Heart left ventricle (tissue), 16 donors: Measurements from ENCODE around the gene CD68. TPM values are rescaled to one million over a fixed set of nuclear protein-coding genes. Genes with fewer than 3 reads are reported as not detected.

ENCODE experiments used
- ATAC-seq, 4 donors: fragments of 200-7000 bp; cut with Tn5 transposase; one replicate each; pipeline ENCODE4 v1.9.1; 2020 to 2022; ENCODE audit warnings: moderate library complexity in 4 of 4, mild to moderate bottlenecking in 3 of 4, moderate number of reproducible peaks in 1 of 4
- DNase-seq, 5 donors: peaks; one replicate each; pipeline ENCODE4 v3.0.0-alpha.2; 2020
- H3K27ac ChIP-seq, 12 donors: fragments of 200-600 bp; sonication (generic) in 4 of 12; one replicate each; pipeline versions ENCODE4 v1.5.0 to v1.8.0; 2016 to 2022; ENCODE audit warnings: mild to moderate bottlenecking in 2 of 12
- H3K27me3 ChIP-seq, 9 donors: fragments of 200-600 bp; sonication (generic) in 2 of 9; one replicate each; pipeline versions ENCODE4 v1.5.1 to v1.8.0; 2016 to 2022; ENCODE audit warnings: mild to moderate bottlenecking in 3 of 9
- H3K36me3 ChIP-seq, 9 donors: fragments of 200-600 bp; sonication (generic) in 2 of 9; one replicate each; pipeline versions ENCODE4 v1.5.0 to v1.8.0; 2018 to 2022; ENCODE audit warnings: mild to moderate bottlenecking in 2 of 9
- H3K4me1 ChIP-seq, 12 donors: fragments of 200-600 bp; sonication (generic) in 4 of 12; one replicate each; pipeline versions ENCODE4 v1.5.0 to v1.8.0; 2016 to 2022; ENCODE audit warnings: mild to moderate bottlenecking in 3 of 12
- H3K4me3 ChIP-seq, 12 donors: fragments of 200-600 bp; sonication (generic) in 4 of 12; one replicate each; pipeline versions ENCODE4 v1.5.0 to v1.8.0; 2017 to 2022; ENCODE audit warnings: mild to moderate bottlenecking in 9 of 12, moderate library complexity in 4 of 12
- H3K9me3 ChIP-seq, 12 donors: fragments of 200-600 bp; sonication (generic) in 4 of 12; one replicate each; pipeline versions ENCODE4 v1.5.0 to v1.8.0; 2016 to 2022; ENCODE audit warnings: mild to moderate bottlenecking in 1 of 12
- POLR2A ChIP-seq, 2 donors: fragments of 450-650 bp; IDR thresholded peaks; one replicate each; pipeline ENCODE4 v1.6.1; 2017; ENCODE audit warnings: antibody characterized with exemption in 2 of 2, mild to moderate bottlenecking in 2 of 2, moderate library complexity in 2 of 2
- WGBS, 4 donors: extraction: QIAGEN DNeasy Blood & Tissue Kit in 2 of 4; methylation state at CpG; one replicate each; pipeline versions ENCODE4 v1.1.5 to v1.1.7; 2013 to 2018; 5-methylcytosine and 5-hydroxymethylcytosine counted together
- intact Hi-C, 10 donors: fragments of 100-400 bp; cut with DNase I; formaldehyde crosslinking; loops; one replicate each; pipeline versions ENCODE4 v1.11.1 to v1.14.2; 2022
- polyA plus RNA-seq, 2 donors: library from polyadenylated mRNA; stranded (reverse); fragments of 200-250 nt; gene quantifications; one replicate each; pipeline ENCODE4 v1.2.3, GENCODE V29; 2013
- total RNA-seq, 9 donors: library from RNA; depleted of rRNA in 2 of 9; stranded (reverse); fragments of >200 nt in 2 of 9; fragmentation: NEBNext Ultra II Directional in 3 of 9; extraction: Animal tissue kit (Norgen Biotek cat#: 25700) in 3 of 9; gene quantifications; one replicate each; pipeline versions ENCODE4 v1.1.0 to v1.2.4, GENCODE V29; 2016 to 2023
- TF ChIP-seq, protein P1 (sequence below), 12 donors: fragments of 200-600 bp; sonication (generic) in 4 of 12; IDR thresholded peaks; one replicate each; pipeline versions ENCODE4 v1.5.0 to v1.8.0; 2018 to 2022; ENCODE audit warnings: antibody characterized with exemption in 12 of 12, mild to moderate bottlenecking in 5 of 12
- donor health status: ischemic (EF 13 %, LVEDD 7.1; RV severe dilation, severe dysfunction).
- donor health status: healthy with polysubstance abuse.
- donor health status: DM: no; HTN: yes; CAD: no.
- donor health status: DM: no; HTN: no; CAD: no.
- donor health status: ischemic (EF 25% LVEDD 6.9; RV normal size, moderate dysfunction).
- donor health status: ischemic (EF 25% LVEDD 5.7; RV mildly dilated, moderate dysfunction).
- donor health status: healthy.
- donor health status: DM: yes; HTN: yes; CAD: no.
- donor health status: ischemic (EF 35%, LVEDD 5.7; RV mildly dilated, moderate dysfunction).
- donor health status: nonischemic (EF 11% LVEDD 7.7; RV severe dilation, severe dysfunction).
- donor health status: DM: yes; HTN: yes; CAD: no.
- donor health status: PGD.
- donor health status: ischemic (EF 29% LVEDD 5.4; RV normal size, mild dysfunction).
- donor health status: nonischemic (EF 23%, LVEDD 6.1; RV moderate dilation, normal function).

Gene CD68
- total and polyA plus RNA-seq, 11 donors, result 9.9 to 324 (median 22.5) TPM

- H3K27ac ChIP-seq, result peak overlapping the region; percentile 80 to 98 (median 94)
- no peaks in the 10 kb centered on the region for H3K9me3 ChIP-seq
- H3K36me3 ChIP-seq, result peaks cover 0 to 43% (median 41%) of the 10 kb centered on the region in 9 donors
- H3K4me1 ChIP-seq, result peaks cover 11 to 71% (median 54%) of the 10 kb centered on the region in 12 donors
- 0 to 1% (median 1%) methylated on average over 26 to 28 of the region's 28 CpGs for WGBS, 4 donors
- peak overlapping the region; percentile 58 to 98 (median 93) for H3K4me3 ChIP-seq
- no peaks in the 10 kb centered on the region for H3K27me3 ChIP-seq
- TF ChIP-seq POLR2A (IDR thresholded peaks at IDR 0.05), result no peak
- TF ChIP-seq, protein P1, sequence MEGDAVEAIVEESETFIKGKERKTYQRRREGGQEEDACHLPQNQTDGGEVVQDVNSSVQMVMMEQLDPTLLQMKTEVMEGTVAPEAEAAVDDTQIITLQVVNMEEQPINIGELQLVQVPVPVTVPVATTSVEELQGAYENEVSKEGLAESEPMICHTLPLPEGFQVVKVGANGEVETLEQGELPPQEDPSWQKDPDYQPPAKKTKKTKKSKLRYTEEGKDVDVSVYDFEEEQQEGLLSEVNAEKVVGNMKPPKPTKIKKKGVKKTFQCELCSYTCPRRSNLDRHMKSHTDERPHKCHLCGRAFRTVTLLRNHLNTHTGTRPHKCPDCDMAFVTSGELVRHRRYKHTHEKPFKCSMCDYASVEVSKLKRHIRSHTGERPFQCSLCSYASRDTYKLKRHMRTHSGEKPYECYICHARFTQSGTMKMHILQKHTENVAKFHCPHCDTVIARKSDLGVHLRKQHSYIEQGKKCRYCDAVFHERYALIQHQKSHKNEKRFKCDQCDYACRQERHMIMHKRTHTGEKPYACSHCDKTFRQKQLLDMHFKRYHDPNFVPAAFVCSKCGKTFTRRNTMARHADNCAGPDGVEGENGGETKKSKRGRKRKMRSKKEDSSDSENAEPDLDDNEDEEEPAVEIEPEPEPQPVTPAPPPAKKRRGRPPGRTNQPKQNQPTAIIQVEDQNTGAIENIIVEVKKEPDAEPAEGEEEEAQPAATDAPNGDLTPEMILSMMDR (IDR thresholded peaks at IDR 0.05), result no peak
- DNase-seq (no peak), ATAC-seq (no peak)
- intact Hi-C loops, result loop anchor here in 5 of 10 donors (5.0 to 10.0 kb wide), 4 partner anchors 50 to 210 kb away; partner anchors contain the start of genes KCTD11 (in 3 of the 5), FGF11 (in 2 of the 5), TMEM102 (in 2 of the 5) and TMEM95 (in 2 of the 5)
Measured at GRCh38 chr17:7562208-7562605, 17.2 kb upstream of the CD68 start.

DNA sequence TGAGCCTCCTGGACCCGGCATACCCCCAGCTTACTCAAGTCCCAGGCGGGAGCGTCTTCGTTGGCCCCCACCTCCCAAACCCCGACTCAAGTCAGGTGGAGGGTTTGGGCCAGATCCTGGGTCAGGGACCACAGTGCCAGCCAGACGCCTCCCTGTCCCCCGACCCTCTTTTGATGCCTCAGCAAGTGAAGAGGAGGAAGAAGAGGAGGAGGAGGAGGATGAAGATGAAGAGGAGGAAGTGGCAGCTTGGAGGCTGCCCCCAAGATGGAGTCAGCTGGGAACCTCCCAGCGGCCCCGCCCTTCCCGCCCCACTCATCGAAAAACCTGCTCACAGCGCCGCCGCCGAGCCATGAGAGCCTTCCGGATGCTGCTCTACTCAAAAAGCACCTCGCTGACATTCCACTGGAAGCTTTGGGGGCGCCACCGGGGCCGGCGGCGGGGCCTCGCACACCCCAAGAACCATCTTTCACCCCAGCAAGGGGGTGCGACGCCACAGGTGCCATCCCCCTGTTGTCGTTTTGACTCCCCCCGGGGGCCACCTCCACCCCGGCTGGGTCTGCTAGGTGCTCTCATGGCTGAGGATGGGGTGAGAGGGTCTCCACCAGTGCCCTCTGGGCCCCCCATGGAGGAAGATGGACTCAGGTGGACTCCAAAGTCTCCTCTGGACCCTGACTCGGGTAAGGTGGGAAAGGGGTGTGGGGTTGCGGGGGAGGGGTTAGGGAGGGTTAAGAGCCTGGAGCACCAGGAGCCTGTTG, 16.1 kb upstream of the CD68 start:
- Histone ChIP-seq H3K4me1 (peaks cover 6 to 60% (median 43%) of the 10 kb centered on the region in 12 donors), H3K27me3 (no peaks in the 10 kb centered on the region), H3K27ac (no peak overlapping the region), H3K9me3 (no peaks in the 10 kb centered on the region), H3K36me3 (peaks cover 0 to 51% (median 48%) of the 10 kb centered on the region in 9 donors), H3K4me3 (peak overlapping the region in 7 of 12 donors; percentile 58 to 98 (median 93))
- no peak for TF ChIP-seq POLR2A (IDR thresholded peaks at IDR 0.05)
- TF ChIP-seq, protein P1 (IDR thresholded peaks at IDR 0.05), result no peak
- DNase-seq, result no peak
- intact Hi-C loops, result loop anchor here in 5 of 10 donors (5.0 to 10.0 kb wide), 4 partner anchors 51 to 211 kb away; partner anchors contain the start of genes KCTD11 (in 3 of the 5), FGF11 (in 2 of the 5), TMEM102 (in 2 of the 5) and TMEM95 (in 2 of the 5)
- 87 to 88% (median 87%) methylated on average over 30 of the region's 30 CpGs for WGBS, 4 donors
- no peak for ATAC-seq

GRCh38 chr17:7569571-7569970, 9.9 kb upstream of the CD68 start:
- Histone ChIP-seq H3K27ac (no peak overlapping the region), H3K36me3 (peaks cover 4 to 74% (median 71%) of the 10 kb centered on the region in 9 donors), H3K4me1 (peaks cover 0 to 19% (median 16%) of the 10 kb centered on the region in 12 donors), H3K27me3 (no peaks in the 10 kb centered on the region), H3K9me3 (no peaks in the 10 kb centered on the region), H3K4me3 (no peak overlapping the region)
- intact Hi-C loops, result loop anchor here in 2 of 10 donors (10.0 kb wide), 1 partner anchor 215 kb away; the partner anchor contains the start of genes KCTD11 (in 2 of the 2) and TMEM95 (in 2 of the 2)
- WGBS, 4 donors, result 85 to 92% (median 89%) methylated on average over 5 of the region's 5 CpGs
- no peak for DNase-seq
- TF ChIP-seq, protein P1 (IDR thresholded peaks at IDR 0.05), result no peak
- TF ChIP-seq POLR2A (IDR thresholded peaks at IDR 0.05), result no peak
- no peak for ATAC-seq

GRCh38 chr17:7570351-7570750, 9.1 kb upstream of the CD68 start:
- H3K9me3 ChIP-seq, result no peaks in the 10 kb centered on the region
- H3K4me3 ChIP-seq, result no peak overlapping the region
- 96 to 97% (median 96%) methylated on average over 10 of the region's 10 CpGs for WGBS, 4 donors
- no peak for ATAC-seq
- H3K27ac ChIP-seq, result no peak overlapping the region
- DNase-seq, result no peak
- H3K4me1 ChIP-seq, result peaks cover 0 to 27% (median 22%) of the 10 kb centered on the region in 12 donors
- intact Hi-C loops, result loop anchor here in 5 of 10 donors (5.0 to 10.0 kb wide), 6 partner anchors 117 to 336 kb away; partner anchors contain the start of genes TP53 (in 2 of the 5), WRAP53 (in 2 of the 5), CTDNEP1 (in 1 of the 5) and DVL2 (in 1 of the 5)
- no peaks in the 10 kb centered on the region for H3K27me3 ChIP-seq
- no peak for TF ChIP-seq POLR2A (IDR thresholded peaks at IDR 0.05)
- TF ChIP-seq, protein P1 (IDR thresholded peaks at IDR 0.05), result no peak
- peaks cover 8 to 74% (median 71%) of the 10 kb centered on the region in 9 donors for H3K36me3 ChIP-seq
